ENCODE results near the gene SLC23A2.

SLC23A2 gene

DNA sequence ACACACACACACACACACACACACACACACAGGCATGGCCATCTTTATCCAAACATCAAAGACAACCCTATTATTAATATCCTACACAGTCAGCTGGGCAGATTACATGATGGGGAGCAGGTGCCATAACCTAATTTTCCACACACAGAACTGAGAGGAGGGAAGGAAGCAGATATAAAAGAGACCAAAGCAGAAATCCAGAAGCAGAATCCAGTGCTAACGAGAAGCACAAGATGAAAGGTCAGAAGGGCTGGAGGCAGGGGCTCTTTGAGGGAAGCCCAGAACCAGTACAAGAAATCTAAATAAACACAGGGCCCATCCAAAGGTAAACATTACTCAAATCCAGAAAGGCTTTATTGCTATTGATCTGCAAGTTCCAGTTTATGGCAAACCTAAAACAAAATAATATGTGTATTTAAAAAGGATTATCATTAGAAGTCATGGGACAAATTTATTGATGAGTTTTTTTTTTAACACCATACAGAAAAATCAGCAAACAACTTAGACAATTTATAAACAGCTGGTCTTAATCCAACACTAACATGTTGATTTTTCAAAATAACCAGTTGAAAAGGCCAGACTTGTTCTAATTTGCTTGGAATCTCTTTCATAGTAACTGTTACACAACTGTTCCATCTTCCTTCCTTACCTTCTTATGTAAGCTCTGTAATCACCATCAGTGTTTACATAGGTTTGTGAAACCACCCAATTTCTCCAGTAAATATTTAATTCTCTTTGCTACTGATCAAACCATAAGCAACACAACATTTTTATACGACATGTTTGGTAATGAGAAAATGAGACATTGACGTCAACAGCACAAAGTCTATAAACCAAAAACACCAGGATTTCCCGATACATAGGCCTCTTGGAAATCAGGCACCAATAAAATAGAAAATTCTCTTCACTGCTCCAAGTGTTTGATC, 34.2 kb downstream of the SLC23A2 start:
- DNase-seq (ENCODE audit: low read depth in 2 of 2): no peak

DNA sequence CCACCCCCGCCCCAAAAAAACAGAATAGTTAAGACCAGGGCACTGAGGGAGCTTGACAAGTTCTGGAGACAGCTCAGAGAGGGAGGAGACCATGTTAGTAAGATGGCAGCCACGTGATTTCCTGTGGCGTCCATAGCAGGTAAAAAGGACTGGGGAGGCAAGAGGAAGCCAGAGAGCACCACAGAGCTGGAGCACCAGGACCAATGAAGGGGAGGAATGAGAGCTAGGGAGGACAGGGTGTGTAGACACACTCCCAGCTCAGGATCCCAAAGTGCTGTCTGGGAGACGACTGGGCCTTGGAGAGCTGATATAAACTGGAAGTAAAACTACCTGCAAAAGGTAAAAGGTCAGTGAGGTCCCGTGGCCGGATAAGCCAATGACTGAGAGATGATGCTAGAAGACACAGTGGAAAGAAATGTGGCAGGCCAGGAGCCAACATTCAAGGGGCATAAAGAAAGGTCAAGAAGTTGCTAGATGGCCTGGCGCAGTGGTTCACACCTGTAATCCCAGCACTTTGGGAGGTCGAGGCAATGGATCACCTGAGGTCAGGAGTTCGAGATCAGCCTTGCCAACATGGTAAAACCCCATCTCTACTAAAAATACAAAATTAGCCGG, 39.0 kb downstream of the SLC23A2 start:
- no peak for DNase-seq (ENCODE audit: low read depth in 2 of 2)

DNA sequence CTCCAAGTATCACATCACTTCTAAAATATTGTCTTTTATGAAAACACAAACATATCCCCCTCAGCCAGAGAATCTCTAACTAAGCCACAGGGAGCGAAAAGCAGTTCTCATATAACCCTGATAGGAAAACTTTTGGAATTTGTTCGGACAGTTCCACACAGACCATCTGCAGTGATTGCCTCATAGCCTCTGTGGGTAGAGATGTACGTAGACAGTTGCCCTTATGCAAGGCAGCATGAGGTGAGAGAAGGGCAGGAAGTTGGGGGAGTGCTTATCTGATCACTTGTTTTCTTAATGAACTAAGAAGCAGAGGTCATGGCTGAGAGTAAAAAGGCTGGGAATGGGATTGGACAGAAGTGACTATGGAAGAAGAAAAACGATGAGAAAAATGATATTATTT, 39.6 kb downstream of the SLC23A2 start:
- no peak for DNase-seq (ENCODE audit: low read depth in 2 of 2)

DNA sequence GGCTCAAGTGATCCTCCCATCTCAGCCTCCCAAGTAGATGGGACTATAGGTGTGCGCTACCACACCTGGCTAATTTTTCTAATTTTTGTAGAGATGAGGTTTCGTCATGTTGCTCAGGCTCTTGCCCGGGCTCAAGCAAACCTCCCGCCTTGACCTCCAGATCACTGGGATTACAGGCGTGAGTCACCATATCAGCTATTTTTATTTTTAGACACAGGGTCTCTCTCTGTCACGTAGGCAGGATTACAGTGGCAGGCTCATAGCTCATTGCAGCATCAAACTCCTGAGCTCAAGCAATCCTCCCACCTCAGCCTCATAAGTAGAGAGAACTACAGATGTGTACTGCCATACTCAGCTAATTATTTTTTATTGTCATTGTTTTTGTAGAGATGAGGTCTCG, 41.7 kb downstream of the SLC23A2 start:
- DNase-seq (ENCODE audit: low read depth in 2 of 2): no peak

DNA sequence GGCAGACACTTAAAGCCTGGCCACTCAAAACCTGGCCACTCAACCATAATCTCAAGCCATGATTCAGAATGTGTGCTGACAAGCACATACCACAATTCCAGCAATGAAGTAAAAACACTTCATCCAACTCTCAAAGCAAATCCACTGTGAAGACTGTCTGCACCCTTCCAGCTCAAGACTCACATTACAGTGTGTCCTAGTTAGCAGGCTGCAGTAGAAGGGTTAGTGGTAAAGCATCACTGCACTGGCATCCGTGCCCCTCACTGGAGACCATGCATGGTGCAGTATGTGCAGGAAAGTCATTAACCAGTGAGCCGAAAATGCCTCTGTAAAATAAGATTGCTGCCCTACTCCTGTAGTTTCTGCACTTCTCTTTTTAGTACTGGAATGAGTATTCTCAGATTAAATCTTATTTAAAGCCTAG, 43.4 kb downstream of the SLC23A2 start:
- DNase-seq (ENCODE audit: low read depth in 2 of 2): no peak

DNA sequence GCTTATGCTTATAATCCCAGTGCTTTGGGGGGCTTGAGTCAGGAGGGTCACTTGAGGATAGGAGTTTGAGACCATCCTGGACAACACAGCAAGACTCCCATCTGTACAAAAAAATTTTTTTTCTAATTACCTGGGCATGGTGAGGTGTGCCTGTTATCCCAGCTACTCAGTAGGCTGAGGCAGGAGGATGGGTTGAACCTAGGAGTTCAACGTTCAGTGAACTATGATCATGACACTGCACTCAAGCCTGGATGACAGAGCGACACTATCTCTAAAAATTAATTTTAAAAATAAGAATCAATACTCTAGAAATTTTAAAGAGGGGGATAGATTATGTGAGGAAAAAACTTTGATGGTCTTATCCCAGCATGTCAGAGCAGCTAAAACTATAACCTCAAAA, 44.1 kb downstream of the SLC23A2 start:
- DNase-seq (ENCODE audit: low read depth in 2 of 2): no peak

DNA sequence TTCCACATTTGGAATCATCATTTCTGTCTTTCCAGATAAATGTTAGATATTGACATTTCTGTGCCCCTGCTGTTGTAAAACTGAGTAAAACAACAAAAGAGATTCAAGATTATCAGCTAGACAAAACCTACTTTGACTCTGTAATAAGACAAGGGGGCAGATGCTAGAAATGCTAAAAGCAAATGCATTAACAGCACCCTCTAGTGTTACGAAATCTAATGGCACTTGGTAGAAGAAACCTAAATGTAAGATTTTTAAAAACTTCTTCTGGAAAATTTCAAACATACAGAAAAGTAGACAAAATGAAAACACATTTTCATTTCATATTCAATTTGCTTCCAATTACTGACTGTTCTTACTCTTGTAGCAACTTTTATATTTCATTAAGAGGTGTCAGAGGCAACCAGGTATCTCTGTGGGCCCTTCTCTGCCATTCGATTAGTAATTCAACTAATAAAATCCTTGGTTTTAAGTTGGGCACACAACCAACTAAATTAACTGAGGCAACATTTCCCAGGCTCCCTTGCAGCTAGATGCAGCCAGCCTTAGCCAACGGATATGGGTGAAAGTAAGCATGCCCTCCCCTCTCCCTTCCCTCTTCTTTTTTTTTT, 45.0 kb downstream of the SLC23A2 start:
- DNase-seq (ENCODE audit: low read depth in 2 of 2): no peak

DNA sequence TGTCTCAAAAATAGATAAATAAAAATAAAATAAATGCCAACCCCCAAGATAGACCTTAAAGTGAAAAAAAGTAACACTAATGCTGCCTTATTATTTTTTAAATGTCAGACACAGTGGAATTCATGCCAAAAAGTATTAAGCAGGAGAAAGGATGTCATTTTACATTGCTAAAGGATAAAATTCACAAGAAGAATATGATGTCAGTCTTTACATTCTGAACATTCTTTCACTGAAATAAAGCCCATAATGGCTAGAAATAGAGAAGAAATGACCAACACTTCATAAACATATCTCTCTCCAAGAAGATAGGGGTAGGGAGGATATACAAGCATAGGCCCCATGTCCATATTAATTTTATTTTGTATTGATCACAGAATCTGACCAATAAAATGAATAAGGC, 47.4 kb downstream of the SLC23A2 start:
- no peak for DNase-seq (ENCODE audit: low read depth in 2 of 2)

DNA sequence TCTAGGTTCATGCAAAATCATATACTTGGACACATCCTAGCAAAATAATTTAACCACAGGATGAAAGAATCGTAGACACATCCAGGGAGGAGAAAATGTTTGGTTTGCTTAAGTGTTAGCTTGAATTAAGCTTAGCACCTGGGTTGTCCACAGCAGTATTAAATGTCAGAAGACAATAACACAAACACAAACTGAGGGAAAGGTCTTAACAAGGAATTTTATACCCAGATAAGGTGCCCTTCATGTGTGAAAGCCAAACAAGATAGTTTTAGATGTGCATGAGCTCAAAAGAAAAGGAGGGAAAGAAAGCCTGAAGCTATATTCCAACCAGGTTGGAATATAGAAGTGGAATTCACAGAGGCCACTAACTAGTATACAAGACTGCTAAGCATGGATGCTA, 49.1 kb downstream of the SLC23A2 start:
- DNase-seq (ENCODE audit: low read depth in 2 of 2): no peak

DNA sequence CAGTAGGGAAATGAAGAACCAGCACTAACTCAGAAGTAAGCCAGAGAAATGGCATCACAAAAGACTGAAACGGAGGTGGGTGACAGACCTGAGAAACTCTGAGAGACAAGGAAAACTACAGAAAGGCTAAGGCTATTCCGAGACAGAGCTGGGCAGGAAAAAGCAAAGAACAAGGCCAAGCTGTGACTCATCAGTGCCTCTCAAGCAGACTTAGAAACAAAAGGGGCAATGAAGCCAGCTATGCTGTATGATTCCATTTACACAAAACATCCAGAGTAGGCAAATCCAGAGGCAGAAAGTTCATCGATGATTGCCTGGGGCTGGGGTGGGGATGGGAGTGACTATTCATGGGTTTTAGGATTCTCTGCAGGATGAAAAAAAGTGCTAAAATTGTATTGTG, 50.0 kb downstream of the SLC23A2 start:
- DNase-seq (ENCODE audit: low read depth in 2 of 2): no peak

DNA sequence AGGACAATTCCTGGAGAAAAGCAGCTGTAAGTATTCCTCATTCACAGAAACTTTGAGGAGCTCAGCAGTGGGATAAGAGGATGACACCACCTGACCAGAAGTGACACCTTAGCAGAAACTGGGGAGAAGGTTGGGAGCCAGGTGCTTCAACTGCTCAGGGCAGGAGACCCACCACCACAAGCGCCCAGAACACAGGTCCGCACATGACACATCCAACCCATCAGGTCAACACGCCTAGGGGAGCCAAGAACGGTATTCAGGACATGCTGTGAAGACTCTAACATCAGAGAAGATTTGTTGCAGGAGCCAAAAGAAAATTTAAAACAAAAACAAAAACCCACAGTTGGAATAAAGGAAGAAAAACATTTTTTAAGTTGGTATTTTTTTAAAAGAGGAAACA, 50.5 kb downstream of the SLC23A2 start:
- DNase-seq (ENCODE audit: low read depth in 2 of 2): no peak

DNA sequence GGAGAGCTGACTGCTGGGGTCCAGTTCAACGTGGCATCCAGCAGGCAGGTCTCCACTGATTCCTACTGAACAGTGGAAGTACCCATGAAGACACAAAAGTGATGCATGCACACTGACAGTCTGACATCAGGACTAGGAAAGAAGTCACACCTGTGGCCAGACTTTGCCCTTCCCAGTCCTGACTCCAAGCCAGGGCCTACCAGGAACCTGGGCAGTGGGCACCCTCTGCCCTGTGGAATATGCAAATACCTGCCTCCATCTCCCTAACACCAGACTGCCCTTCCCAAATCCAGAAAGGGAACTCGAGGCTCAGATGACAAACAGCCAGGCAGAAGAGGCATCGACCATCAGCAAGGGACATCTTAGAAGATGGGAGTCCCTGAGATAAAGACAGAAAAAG, 50.9 kb downstream of the SLC23A2 start:
- DNase-seq (ENCODE audit: low read depth in 2 of 2): no peak

DNA sequence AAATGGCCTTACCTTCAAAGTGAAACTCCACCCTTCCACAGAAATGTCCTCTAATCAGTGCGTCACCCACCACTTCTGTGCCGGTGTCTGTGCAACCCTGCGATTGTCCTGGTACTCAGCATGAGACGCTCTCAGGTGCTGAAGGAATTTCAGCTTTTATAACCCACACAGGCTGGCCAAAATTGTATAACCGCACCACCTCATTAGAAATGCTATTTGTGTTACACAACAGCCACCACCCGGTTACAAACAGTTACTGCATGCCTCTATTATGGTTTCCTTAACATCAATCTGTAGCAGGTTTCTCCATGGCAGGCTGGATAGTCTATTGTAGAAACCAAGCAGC, 51.5 kb downstream of the SLC23A2 start:
- peak in 1 of 2 donors; percentile 6 for DNase-seq (ENCODE audit: low read depth in 2 of 2)

DNA sequence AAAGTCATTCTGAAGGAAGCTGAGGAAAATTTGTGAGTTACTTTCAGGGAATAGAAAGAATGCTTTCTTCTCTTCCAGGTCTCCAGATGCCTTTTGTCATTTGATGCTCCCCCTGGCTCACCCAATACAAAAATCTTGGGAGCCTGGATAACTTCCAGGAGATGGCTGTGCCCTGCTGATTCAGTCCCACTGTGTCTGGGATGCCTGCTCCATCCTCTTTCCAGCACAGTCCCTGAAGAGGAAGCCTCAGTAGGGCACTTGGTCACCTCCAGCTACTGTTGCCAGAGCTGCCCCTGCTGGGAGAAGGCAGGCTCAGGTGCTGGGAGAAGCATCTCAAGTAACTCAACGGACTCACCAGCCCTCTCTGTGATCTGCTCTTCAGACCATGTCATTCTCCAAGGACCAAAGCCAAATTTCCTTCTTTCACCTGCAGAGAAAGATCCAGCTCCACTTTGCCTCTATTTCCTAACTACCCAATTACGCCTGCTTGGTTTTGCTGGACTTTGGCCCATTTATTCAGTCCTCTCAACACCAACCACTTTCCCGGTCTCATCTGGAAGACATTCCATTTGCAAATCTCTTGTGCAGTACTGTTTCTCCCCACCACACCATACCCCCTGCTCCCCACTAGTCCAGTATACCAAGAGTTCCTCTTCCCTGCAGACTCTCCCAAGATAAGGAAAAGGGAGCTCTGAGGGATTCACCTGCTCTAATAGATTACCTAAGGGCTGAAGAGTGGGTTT, 53.3 kb downstream of the SLC23A2 start:
- DNase-seq (ENCODE audit: low read depth in 2 of 2): no peak

DNA sequence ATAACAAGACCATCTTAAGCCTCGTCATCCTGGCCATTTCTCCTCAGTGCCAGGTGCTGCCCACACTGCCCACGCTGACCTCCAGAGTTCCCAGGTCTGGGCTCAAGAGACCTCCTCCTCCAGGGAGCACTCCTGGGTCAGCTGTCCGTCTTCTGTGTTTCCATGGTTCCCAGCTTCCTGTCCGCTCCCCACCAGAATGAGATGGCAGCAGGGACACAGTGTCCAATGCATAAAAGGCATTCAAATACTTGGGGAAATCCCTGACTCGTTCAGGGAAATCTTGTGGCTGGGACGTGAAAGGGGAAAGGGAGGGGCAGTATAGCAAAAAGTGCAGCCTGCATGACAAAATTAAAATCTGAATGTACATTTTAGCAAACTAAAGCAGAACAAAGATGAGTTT, 54.3 kb downstream of the SLC23A2 start:
- no peak for DNase-seq (ENCODE audit: low read depth in 2 of 2)

DNA sequence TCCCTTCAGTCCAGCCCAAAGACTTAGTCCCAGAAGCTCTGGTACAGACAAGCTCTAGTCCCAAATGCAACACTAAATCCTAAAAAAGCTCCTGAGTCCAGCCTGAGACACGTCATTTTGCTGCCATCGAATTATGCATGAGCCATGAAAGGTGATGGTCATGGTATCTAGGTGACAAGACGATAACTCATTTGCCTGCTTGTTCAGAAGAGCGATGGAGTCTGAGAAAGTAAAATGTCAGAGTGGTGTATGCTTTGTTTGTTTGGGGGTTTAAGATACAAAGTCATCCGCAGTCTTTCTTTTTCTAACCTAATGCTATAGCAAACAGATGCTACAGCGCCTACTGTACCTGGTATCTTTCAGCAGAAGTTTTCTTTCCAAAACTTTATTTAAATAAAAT, 54.7 kb downstream of the SLC23A2 start:
- DNase-seq (ENCODE audit: low read depth in 2 of 2): no peak

DNA sequence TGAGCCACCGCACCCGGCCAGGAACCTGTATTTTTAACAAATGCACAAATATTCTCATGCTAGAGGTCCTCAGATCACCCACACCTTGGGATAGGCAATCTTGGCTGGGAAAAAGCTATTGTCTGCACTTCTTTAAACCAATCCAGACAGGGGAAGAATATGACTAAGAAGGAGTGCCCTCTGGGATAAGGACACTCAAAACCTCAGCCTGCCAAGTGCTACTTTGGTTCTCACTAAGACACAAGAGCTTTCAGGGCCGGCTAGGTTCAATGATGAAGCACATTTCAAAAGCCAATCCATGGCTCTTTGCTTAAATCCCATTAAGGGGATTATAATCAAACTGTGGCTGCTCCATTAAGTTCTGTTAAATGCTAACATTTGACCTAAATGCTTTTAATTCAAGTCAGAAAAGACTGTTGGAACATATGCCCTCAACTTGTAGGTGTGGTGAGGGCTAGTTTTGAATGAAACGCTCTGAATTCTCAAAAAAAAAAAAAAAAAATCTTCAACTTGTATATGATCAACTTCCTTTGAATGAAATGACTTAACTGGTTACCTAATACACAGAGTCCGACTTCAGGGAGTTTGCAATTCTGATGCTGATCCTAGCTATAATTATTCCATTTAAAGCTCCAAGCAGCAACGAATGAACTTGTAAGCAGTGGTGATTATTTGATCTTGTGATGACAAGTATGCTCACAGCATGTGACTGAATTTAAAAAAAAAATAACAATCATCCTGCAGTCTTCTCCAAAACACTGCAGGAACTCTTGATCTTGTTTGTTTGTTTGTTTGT, 56.6 kb downstream of the SLC23A2 start:
- no peak for DNase-seq (ENCODE audit: low read depth in 2 of 2)

DNA sequence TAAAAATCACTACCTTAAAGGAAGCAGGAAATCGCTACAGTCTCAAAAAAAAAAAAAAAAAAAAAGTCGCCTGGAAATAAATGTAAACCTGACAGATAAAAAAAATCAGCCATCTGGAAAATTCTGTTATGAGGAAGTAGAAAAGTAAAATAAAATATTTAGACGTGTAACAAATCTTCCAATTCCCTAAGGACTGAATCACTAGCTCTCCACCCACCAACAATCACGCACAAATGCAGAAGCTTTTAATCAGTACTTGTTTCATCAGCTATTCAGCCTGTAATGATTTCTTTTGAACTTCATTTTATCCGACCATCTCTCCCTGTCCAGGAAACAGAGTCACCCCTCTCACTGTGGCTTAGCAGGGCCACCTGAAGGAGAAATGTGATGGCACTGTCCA, 59.0 kb downstream of the SLC23A2 start:
- no peak for DNase-seq (ENCODE audit: low read depth in 2 of 2)

DNA sequence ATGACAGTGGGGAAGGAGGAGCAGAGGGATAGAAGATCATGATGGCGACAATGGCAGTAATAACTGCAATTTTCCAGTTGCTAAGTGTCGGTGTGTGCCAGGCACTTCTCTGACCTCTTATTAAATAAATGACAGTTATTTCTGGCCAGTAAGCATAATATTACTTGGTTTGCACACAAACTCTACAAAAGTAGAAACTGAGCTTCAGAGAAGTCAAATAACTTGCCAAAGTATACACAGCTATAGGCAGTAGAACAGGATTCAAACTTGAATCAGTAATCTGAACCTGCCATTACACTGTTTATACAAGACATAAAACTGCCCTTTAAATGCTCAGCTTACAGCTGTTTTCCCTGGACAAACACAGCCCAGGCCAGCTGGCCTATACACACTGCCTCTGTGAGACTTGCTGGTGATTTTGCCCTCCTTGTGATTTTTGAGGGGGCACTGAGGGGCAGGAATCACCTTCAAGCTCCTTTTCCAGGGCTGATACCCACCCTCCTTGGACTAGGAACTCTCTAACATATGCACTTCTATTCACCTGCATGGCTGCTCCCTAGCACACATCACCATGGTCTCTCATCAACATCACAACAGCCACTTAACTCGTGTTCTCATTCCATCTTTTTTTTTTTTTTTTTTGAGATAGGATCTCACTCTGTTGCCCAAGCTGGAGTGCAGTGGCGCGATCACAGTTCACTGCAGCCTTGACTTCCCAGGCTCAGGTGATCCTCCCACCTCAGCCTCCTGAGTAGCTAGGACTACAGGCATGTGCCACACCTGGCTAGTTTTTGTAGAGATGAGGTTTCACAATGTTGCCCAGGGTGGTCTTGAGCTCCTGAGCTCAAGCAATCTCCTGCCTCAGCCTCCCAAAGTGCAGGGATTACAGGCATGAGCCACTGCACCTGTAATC, 63.6 kb downstream of the SLC23A2 start:
- no peak for DNase-seq (ENCODE audit: low read depth in 2 of 2)

DNA sequence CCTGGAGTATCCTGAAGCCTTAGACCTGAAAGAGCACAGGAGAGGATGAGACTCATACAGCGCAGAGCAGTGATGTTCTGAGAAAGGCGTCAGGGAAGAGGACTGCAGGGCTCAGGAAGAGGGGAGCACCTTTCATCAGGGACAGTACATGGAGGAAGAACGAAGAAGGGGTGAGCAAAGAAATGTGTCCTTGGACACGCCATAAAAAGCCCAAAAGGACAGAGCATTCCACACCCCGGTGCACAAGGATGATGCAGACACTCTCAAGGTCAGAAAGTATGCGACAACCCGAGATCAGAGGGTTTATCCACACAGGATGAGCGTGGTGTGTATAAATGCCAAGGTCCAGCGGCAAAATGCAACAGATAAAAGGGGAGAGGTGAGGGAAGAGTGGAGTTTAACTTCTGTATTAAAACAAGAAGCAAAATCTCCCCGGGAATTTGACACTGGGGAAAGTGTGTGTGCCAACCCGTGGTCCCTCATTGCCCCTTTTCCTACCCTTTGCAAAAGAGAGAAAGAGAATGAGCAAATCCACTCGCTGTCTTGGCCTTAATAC, 64.4 kb downstream of the SLC23A2 start:
- DNase-seq (ENCODE audit: low read depth in 2 of 2): no peak
